Astrocyte (in vitro differentiated cells and primary cell): Measurements from ENCODE around the gene SNRNP25.

Experiments
- CTCF ChIP-seq: IDR thresholded peaks from 2 replicates; pipeline ENCODE4 v1.5.1; 2011; ENCODE audit warnings: low read depth, mild to moderate bottlenecking, inconsistent platforms, low read length, moderate library complexity; ENCODE audit not compliant: insufficient read depth
- EZH2 ChIP-seq: IDR thresholded peaks from 2 replicates; pipeline ENCODE4 v1.6.1; 2012; ENCODE audit warnings: mild to moderate bottlenecking, low read length, inconsistent platforms; ENCODE audit not compliant: insufficient read depth

GRCh38 chr16:78444-79150, 25.0 kb downstream of the SNRNP25 start:
- TF ChIP-seq CTCF (no peak), EZH2 (no peak)
